Measurements from ENCODE around the gene TTF1. TPM values are rescaled to one million over a fixed set of nuclear protein-coding genes. Genes with fewer than 3 reads are reported as not detected.

TTF1 gene
- total and polyA plus RNA-seq, 4 donors: 11.9 to 33.4 (median 18.7) TPM

- no peak for DNase-seq
- Histone ChIP-seq H3K27ac (ENCODE audit: low read depth in 1 of 2, low read length in 2 of 2) (no peak overlapping the region), H3K27me3 (ENCODE audit: control insufficient read depth in 1 of 2, insufficient read depth in 2 of 2, low read length in 1 of 2) (peaks cover 0 to 2% of the 10 kb centered on the region in 2 donors), H3K36me3 (ENCODE audit: control insufficient read depth in 1 of 2, insufficient read depth in 2 of 2, low read length in 1 of 2) (no peaks in the 10 kb centered on the region), H3K4me1 (ENCODE audit: control insufficient read depth in 1 of 2, insufficient read depth in 2 of 2, low read length in 2 of 2) (no peaks in the 10 kb centered on the region), H3K4me3 (ENCODE audit: low read length in 2 of 2) (no peak overlapping the region), H3K9me3 (ENCODE audit: control insufficient read depth, low read length) (no peaks in the 10 kb centered on the region)
- ATAC-seq (ENCODE audit: low FRiP score): no peak
- intact Hi-C loops (cut with DNase I): no loop called here
- 34 to 41% methylated on average over 5 of the region's 5 CpGs for WGBS, 2 donors
Observed at GRCh38 chr9:132418726-132419363, 12.2 kb upstream of the TTF1 start.

GRCh38 chr9:132415181-132415580 lies 8.5 kb upstream of the TTF1 start:
- DNase-seq (no peak), ATAC-seq (ENCODE audit: low FRiP score) (no peak)
- intact Hi-C loops (cut with DNase I): no loop called here
- H3K4me3 ChIP-seq (ENCODE audit: low read length in 2 of 2): no peak overlapping the region
- H3K27ac ChIP-seq (ENCODE audit: low read depth in 1 of 2, low read length in 2 of 2): no peak overlapping the region
- no peaks in the 10 kb centered on the region for H3K9me3 ChIP-seq (ENCODE audit: control insufficient read depth, low read length)
- H3K4me1 ChIP-seq (ENCODE audit: control insufficient read depth in 1 of 2, insufficient read depth in 2 of 2, low read length in 2 of 2): no peaks in the 10 kb centered on the region
- 28 to 30% methylated on average over 12 of the region's 12 CpGs for WGBS, 2 donors
- peaks cover 0 to 2% of the 10 kb centered on the region in 2 donors for H3K27me3 ChIP-seq (ENCODE audit: control insufficient read depth in 1 of 2, insufficient read depth in 2 of 2, low read length in 1 of 2)
- no peaks in the 10 kb centered on the region for H3K36me3 ChIP-seq (ENCODE audit: control insufficient read depth in 1 of 2, insufficient read depth in 2 of 2, low read length in 1 of 2)

- no peak for ATAC-seq (ENCODE audit: low FRiP score)
- Histone ChIP-seq H3K4me3 (ENCODE audit: low read length in 2 of 2) (no peak overlapping the region), H3K36me3 (ENCODE audit: control insufficient read depth in 1 of 2, insufficient read depth in 2 of 2, low read length in 1 of 2) (no peaks in the 10 kb centered on the region), H3K9me3 (ENCODE audit: control insufficient read depth, low read length) (no peaks in the 10 kb centered on the region), H3K27me3 (ENCODE audit: control insufficient read depth in 1 of 2, insufficient read depth in 2 of 2, low read length in 1 of 2) (peaks cover 0 to 2% of the 10 kb centered on the region in 2 donors), H3K4me1 (ENCODE audit: control insufficient read depth in 1 of 2, insufficient read depth in 2 of 2, low read length in 2 of 2) (no peaks in the 10 kb centered on the region), H3K27ac (ENCODE audit: low read depth in 1 of 2, low read length in 2 of 2) (no peak overlapping the region)
- intact Hi-C loops (cut with DNase I): loop anchor here in 1 of 2 donors (5.0 kb wide), 1 partner anchor 383 kb away; no protein-coding TSS in a partner anchor
- DNase-seq: no peak
- 48 to 52% methylated on average over 7 of the region's 7 CpGs for WGBS, 2 donors
Observed at GRCh38 chr9:132414731-132415130, 8.1 kb upstream of the TTF1 start.

DNA sequence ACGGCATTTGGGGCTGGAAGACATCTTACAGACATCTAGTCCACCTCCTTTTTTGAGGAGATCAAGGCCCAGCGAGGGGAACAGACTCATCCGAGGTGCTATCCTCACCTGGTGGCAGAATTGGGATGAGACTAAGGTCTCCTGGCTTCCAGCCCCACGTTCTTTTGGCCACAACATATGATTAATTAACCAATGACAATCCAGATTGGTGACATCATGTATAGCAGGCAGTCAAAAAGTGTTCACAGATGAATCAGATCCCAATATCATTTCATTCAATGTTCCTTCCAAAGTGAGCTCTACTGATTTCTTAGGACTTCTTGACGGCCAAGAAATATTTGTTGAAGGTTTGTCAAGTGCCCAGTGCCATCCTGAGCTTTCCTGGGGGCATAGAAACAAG lies 7.3 kb upstream of the TTF1 start:
- no peak for DNase-seq
- Histone ChIP-seq H3K36me3 (ENCODE audit: control insufficient read depth in 1 of 2, insufficient read depth in 2 of 2, low read length in 1 of 2) (no peaks in the 10 kb centered on the region), H3K4me1 (ENCODE audit: control insufficient read depth in 1 of 2, insufficient read depth in 2 of 2, low read length in 2 of 2) (no peaks in the 10 kb centered on the region), H3K4me3 (ENCODE audit: low read length in 2 of 2) (no peak overlapping the region), H3K27ac (ENCODE audit: low read depth in 1 of 2, low read length in 2 of 2) (no peak overlapping the region), H3K27me3 (ENCODE audit: control insufficient read depth in 1 of 2, insufficient read depth in 2 of 2, low read length in 1 of 2) (no peaks in the 10 kb centered on the region), H3K9me3 (ENCODE audit: control insufficient read depth, low read length) (no peaks in the 10 kb centered on the region)
- no peak for ATAC-seq (ENCODE audit: low FRiP score)
- intact Hi-C loops (cut with DNase I): loop anchor here in 1 of 2 donors (5.0 kb wide), 1 partner anchor 383 kb away; no protein-coding TSS in a partner anchor
- 52 to 54% methylated on average over 5 of the region's 5 CpGs for WGBS, 2 donors

- intact Hi-C loops (cut with DNase I): loop anchor here in 1 of 2 donors (5.0 kb wide), 1 partner anchor 385 kb away; no protein-coding TSS in a partner anchor
- Histone ChIP-seq H3K4me1 (ENCODE audit: control insufficient read depth in 1 of 2, insufficient read depth in 2 of 2, low read length in 2 of 2) (no peaks in the 10 kb centered on the region), H3K27ac (ENCODE audit: low read depth in 1 of 2, low read length in 2 of 2) (no peak overlapping the region), H3K9me3 (ENCODE audit: control insufficient read depth, low read length) (no peaks in the 10 kb centered on the region), H3K27me3 (ENCODE audit: control insufficient read depth in 1 of 2, insufficient read depth in 2 of 2, low read length in 1 of 2) (no peaks in the 10 kb centered on the region), H3K4me3 (ENCODE audit: low read length in 2 of 2) (no peak overlapping the region), H3K36me3 (ENCODE audit: control insufficient read depth in 1 of 2, insufficient read depth in 2 of 2, low read length in 1 of 2) (no peaks in the 10 kb centered on the region)
- no peak for ATAC-seq (ENCODE audit: low FRiP score)
- DNase-seq: no peak
- 8 to 9% methylated on average over 8 of the region's 8 CpGs for WGBS, 2 donors
Observed at GRCh38 chr9:132412089-132412488, 5.4 kb upstream of the TTF1 start.

- Histone ChIP-seq H3K9me3 (ENCODE audit: control insufficient read depth, low read length) (no peaks in the 10 kb centered on the region), H3K4me1 (ENCODE audit: control insufficient read depth in 1 of 2, insufficient read depth in 2 of 2, low read length in 2 of 2) (no peaks in the 10 kb centered on the region), H3K36me3 (ENCODE audit: control insufficient read depth in 1 of 2, insufficient read depth in 2 of 2, low read length in 1 of 2) (no peaks in the 10 kb centered on the region), H3K27me3 (ENCODE audit: control insufficient read depth in 1 of 2, insufficient read depth in 2 of 2, low read length in 1 of 2) (no peaks in the 10 kb centered on the region), H3K4me3 (ENCODE audit: low read length in 2 of 2) (no peak overlapping the region), H3K27ac (ENCODE audit: low read depth in 1 of 2, low read length in 2 of 2) (no peak overlapping the region)
- ATAC-seq (ENCODE audit: low FRiP score) (no peak), DNase-seq (peak in 1 of 2 donors; percentile 78)
- WGBS, 2 donors: 2% methylated on average over 20 of the region's 20 CpGs
- intact Hi-C loops (cut with DNase I): loop anchor here in 1 of 2 donors (5.0 kb wide), 1 partner anchor 386 kb away; no protein-coding TSS in a partner anchor
Observed at GRCh38 chr9:132411091-132411508, 4.5 kb upstream of the TTF1 start.

DNA sequence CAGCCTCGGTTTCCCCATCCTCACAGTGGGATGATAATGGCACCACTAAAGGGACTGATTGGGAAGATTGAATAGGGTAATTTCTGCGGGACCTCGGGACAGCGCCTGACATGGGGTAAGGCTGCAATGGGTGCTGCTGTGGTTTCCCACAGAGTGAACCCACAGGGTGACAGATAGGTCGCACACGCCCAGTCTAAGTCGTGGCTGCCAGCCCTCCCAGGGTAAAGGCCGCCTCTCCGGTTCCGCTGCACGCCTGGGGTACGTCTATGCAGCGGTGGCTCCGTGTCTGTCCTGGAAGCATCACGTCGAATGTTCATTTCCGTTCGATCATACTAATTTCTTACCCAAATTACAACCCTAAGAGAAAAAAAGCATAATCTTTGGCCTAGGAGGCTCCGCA lies 4.0 kb upstream of the TTF1 start:
- 12 to 14% methylated on average over 19 of the region's 19 CpGs for WGBS, 2 donors
- Histone ChIP-seq H3K27ac (ENCODE audit: low read depth in 1 of 2, low read length in 2 of 2) (no peak overlapping the region), H3K27me3 (ENCODE audit: control insufficient read depth in 1 of 2, insufficient read depth in 2 of 2, low read length in 1 of 2) (no peaks in the 10 kb centered on the region), H3K36me3 (ENCODE audit: control insufficient read depth in 1 of 2, insufficient read depth in 2 of 2, low read length in 1 of 2) (no peaks in the 10 kb centered on the region), H3K9me3 (ENCODE audit: control insufficient read depth, low read length) (no peaks in the 10 kb centered on the region), H3K4me3 (ENCODE audit: low read length in 2 of 2) (peak overlapping the region in 1 of 2 donors; percentile 29), H3K4me1 (ENCODE audit: control insufficient read depth in 1 of 2, insufficient read depth in 2 of 2, low read length in 2 of 2) (no peaks in the 10 kb centered on the region)
- ATAC-seq (ENCODE audit: low FRiP score) (no peak), DNase-seq (no peak)
- intact Hi-C loops (cut with DNase I): loop anchor here in 1 of 2 donors (5.0 kb wide), 1 partner anchor 387 kb away; no protein-coding TSS in a partner anchor

DNA sequence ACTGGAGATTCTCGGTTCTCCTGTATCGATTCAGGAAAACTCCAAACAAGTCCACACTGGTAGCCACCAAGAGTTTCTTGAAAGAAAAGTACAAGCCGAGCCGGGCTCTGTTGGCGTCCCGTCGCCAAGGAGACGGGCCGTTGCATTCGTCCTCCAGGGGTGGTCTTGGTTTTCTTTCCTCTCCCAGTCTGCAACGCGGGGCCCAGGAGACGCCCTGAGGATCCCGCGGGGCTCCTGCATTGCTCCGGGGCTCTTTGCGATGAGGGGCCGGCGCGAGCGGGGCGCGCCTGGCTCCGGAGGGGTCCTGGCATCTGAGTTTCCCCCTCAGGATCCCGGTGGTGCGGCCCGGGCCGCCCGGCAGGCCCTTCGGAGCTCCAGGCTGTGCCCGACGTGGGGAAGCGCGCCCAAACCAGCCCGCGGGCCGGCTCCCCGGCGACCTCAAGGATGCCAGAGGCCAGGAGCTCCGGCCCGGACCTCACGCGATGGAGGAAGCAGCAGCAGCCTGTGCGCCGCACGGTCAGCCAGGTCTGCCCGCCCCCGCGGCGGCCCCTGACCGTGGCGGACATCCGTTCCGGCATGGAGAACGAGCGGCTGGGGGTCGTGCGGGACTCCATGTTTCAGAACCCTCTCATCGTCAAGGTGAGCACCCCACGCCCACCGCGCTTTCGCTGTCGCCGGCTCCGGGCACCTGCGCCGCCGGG lies 3.3 kb upstream of the TTF1 start, which contains the start of gene CFAP77:
CFAP77 (plus strand) TSS at position 384 of the 701 bp plus-strand sequence; CDS start at position 445, 61 bp downstream.
- DNase-seq (peak; percentile 71 to 83), ATAC-seq (ENCODE audit: low FRiP score) (peak; percentile 73)
- intact Hi-C loops (cut with DNase I): loop anchor here in 1 of 2 donors (5.0 kb wide), 1 partner anchor 387 kb away; no protein-coding TSS in a partner anchor
- H3K9me3 ChIP-seq (ENCODE audit: control insufficient read depth, low read length): no peaks in the 10 kb centered on the region
- H3K27ac ChIP-seq (ENCODE audit: low read depth in 1 of 2, low read length in 2 of 2): no peak within 1 kb of the TSS
- H3K27me3 ChIP-seq (ENCODE audit: control insufficient read depth in 1 of 2, insufficient read depth in 2 of 2, low read length in 1 of 2): no peaks in the 10 kb centered on the region
- no peaks in the 10 kb centered on the region for H3K36me3 ChIP-seq (ENCODE audit: control insufficient read depth in 1 of 2, insufficient read depth in 2 of 2, low read length in 1 of 2)
- 1 to 2% methylated on average over 53 to 69 of the region's 69 CpGs for WGBS, 2 donors
- H3K4me3 ChIP-seq (ENCODE audit: low read length in 2 of 2): peak within 1 kb of the TSS; percentile 23 to 29
- no peaks in the 10 kb centered on the region for H3K4me1 ChIP-seq (ENCODE audit: control insufficient read depth in 1 of 2, insufficient read depth in 2 of 2, low read length in 2 of 2)

Data from aorta (tissue), 5 donors.